Mesendoderm (in vitro differentiated cells): ENCODE data around the gene SCRN1.

Source experiments
- DNase-seq: peaks from one replicate; pipeline ENCODE4 v3.0.0; 2013
- H2AK5ac ChIP-seq: 2 replicates; pipeline ENCODE4 v1.6.1; 2013; ENCODE audit warnings: low read length, inconsistent platforms
- H2BK120ac ChIP-seq: 2 replicates; pipeline ENCODE4 v1.6.1; 2013; ENCODE audit warnings: low read depth, mild to moderate bottlenecking, low read length, moderate library complexity, mixed read lengths
- H2BK15ac ChIP-seq: replicated peaks from 2 replicates; pipeline ENCODE4 v1.6.1; 2013; ENCODE audit warnings: low read depth, mild to moderate bottlenecking, moderate library complexity
- H2BK5ac ChIP-seq: 2 replicates; pipeline ENCODE4 v1.6.1; 2013; ENCODE audit warnings: low read length, inconsistent platforms
- H3K18ac ChIP-seq: 2 replicates; pipeline ENCODE4 v1.6.1; 2013; ENCODE audit warnings: mild to moderate bottlenecking, low read length, mixed read lengths
- H3K23ac ChIP-seq: one replicate; pipeline ENCODE4 v1.6.1; 2013; ENCODE audit warnings: low read length
- H3K27ac ChIP-seq: 2 replicates; pipeline ENCODE4 v1.5.1; 2013; ENCODE audit warnings: low read depth, mild to moderate bottlenecking, inconsistent platforms, low read length, moderate library complexity
- H3K27me3 ChIP-seq: 2 replicates; pipeline ENCODE4 v1.6.1; 2013; ENCODE audit warnings: low read length, control low read depth, mild to moderate bottlenecking, inconsistent platforms; ENCODE audit not compliant: insufficient read depth, poor library complexity
- H3K36me3 ChIP-seq: 2 replicates; pipeline ENCODE4 v1.6.1; 2013; ENCODE audit warnings: low read length, inconsistent platforms; ENCODE audit not compliant: control insufficient read depth, insufficient read depth
- H3K4ac ChIP-seq: one replicate; pipeline ENCODE4 v1.6.1; 2013; ENCODE audit warnings: low read depth, mild to moderate bottlenecking, low read length, moderate library complexity
- H3K4me1 ChIP-seq: 2 replicates; pipeline ENCODE4 v1.6.1; 2013; ENCODE audit warnings: low read depth, low read length, inconsistent platforms; ENCODE audit not compliant: control insufficient read depth
- H3K4me2 ChIP-seq: 2 replicates; pipeline ENCODE4 v1.6.1; 2013; ENCODE audit warnings: low read length
- H3K4me3 ChIP-seq: 2 replicates; pipeline ENCODE4 v1.5.1; 2013; ENCODE audit warnings: mild to moderate bottlenecking, low read length
- H3K56ac ChIP-seq: one replicate; pipeline ENCODE4 v1.6.1; 2013; ENCODE audit warnings: low read length
- H3K79me1 ChIP-seq: 2 replicates; pipeline ENCODE4 v1.6.1; 2013; ENCODE audit warnings: low read length, inconsistent platforms
- H3K79me2 ChIP-seq: 2 replicates; pipeline ENCODE4 v1.6.1; 2013; ENCODE audit warnings: mild to moderate bottlenecking, low read length; ENCODE audit not compliant: control insufficient read depth, insufficient read depth
- H3K9ac ChIP-seq: 2 replicates; pipeline ENCODE4 v1.6.1; 2013; ENCODE audit warnings: low read length, inconsistent platforms
- H4K5ac ChIP-seq: one replicate; pipeline ENCODE4 v1.6.1; 2013; ENCODE audit warnings: low read length
- H4K8ac ChIP-seq: one replicate; pipeline ENCODE4 v1.6.1; 2013; ENCODE audit warnings: low read depth, mild to moderate bottlenecking, control low read depth, low read length, moderate library complexity
- WGBS: extraction: QIAGEN DNeasy Blood & Tissue Kit; methylation state at CpG from one replicate; pipeline ENCODE4 v1.1.7; 2013; ENCODE audit warnings: low lambda C conversion rate, missing lambda C conversion rate; ENCODE audit not compliant: insufficient coverage; ENCODE audit errors: extremely low coverage; 5-methylcytosine and 5-hydroxymethylcytosine counted together

Gene SCRN1

GRCh38 chr7:29922921-29923700, 66.5 kb downstream of the SCRN1 start:
- Histone ChIP-seq H3K56ac (no peak overlapping the region), H3K27me3 (no peaks in the 10 kb centered on the region), H3K79me2 (no peaks in the 10 kb centered on the region), H3K18ac (no peak overlapping the region), H3K9ac (no peak overlapping the region), H4K5ac (no peak overlapping the region), H2BK5ac (no peak overlapping the region), H2BK120ac (no peak overlapping the region), H3K4me3 (no peak overlapping the region), H3K4me1 (no peaks in the 10 kb centered on the region), H3K27ac (no peak overlapping the region), H4K8ac (no peak overlapping the region), H3K36me3 (peaks cover 13% of the 10 kb centered on the region), H3K79me1 (no peaks in the 10 kb centered on the region), H2BK15ac (no peak overlapping the region), H2AK5ac (no peak overlapping the region), H3K23ac (no peak overlapping the region), H3K4me2 (no peak overlapping the region), H3K4ac (no peak overlapping the region)
- no peak for DNase-seq
- WGBS = no CpG with 5 or more reads among the region's 7 CpGs

GRCh38 chr7:29921404-29922010, 68.1 kb downstream of the SCRN1 start:
- Histone ChIP-seq H3K79me2 (no peaks in the 10 kb centered on the region), H3K4me3 (no peak overlapping the region), H3K27ac (no peak overlapping the region), H3K4ac (no peak overlapping the region), H2AK5ac (no peak overlapping the region), H3K4me2 (no peak overlapping the region), H2BK120ac (no peak overlapping the region), H4K5ac (no peak overlapping the region), H3K79me1 (no peaks in the 10 kb centered on the region), H3K9ac (no peak overlapping the region), H3K4me1 (no peaks in the 10 kb centered on the region), H4K8ac (no peak overlapping the region), H3K18ac (no peak overlapping the region), H3K23ac (no peak overlapping the region), H2BK15ac (no peak overlapping the region), H3K36me3 (peaks cover 13% of the 10 kb centered on the region), H2BK5ac (no peak overlapping the region), H3K27me3 (no peaks in the 10 kb centered on the region), H3K56ac (no peak overlapping the region)
- peak; percentile 85 for DNase-seq
- WGBS = no CpG with 5 or more reads among the region's 4 CpGs

- no peaks in the 10 kb centered on the region for H3K4me1 ChIP-seq
- H3K4me2 ChIP-seq = no peak overlapping the region
- H3K9ac ChIP-seq = no peak overlapping the region
- WGBS = no CpG with 5 or more reads among the region's 5 CpGs
- no peak overlapping the region for H4K5ac ChIP-seq
- no peak overlapping the region for H2BK5ac ChIP-seq
- no peak for DNase-seq
- peaks cover 13% of the 10 kb centered on the region for H3K36me3 ChIP-seq
- H3K79me2 ChIP-seq = no peaks in the 10 kb centered on the region
- no peak overlapping the region for H2AK5ac ChIP-seq
- no peak overlapping the region for H2BK120ac ChIP-seq
- H3K4me3 ChIP-seq = no peak overlapping the region
- no peak overlapping the region for H3K23ac ChIP-seq
- H2BK15ac ChIP-seq = no peak overlapping the region
- no peak overlapping the region for H3K56ac ChIP-seq
- H3K18ac ChIP-seq = no peak overlapping the region
- H3K79me1 ChIP-seq = no peaks in the 10 kb centered on the region
- H3K4ac ChIP-seq = no peak overlapping the region
- no peak overlapping the region for H3K27ac ChIP-seq
- H3K27me3 ChIP-seq = no peaks in the 10 kb centered on the region
- H4K8ac ChIP-seq = no peak overlapping the region
Observed at GRCh38 chr7:29920491-29920890, 69.1 kb downstream of the SCRN1 start.

- Histone ChIP-seq H3K9ac (no peak overlapping the region), H3K56ac (no peak overlapping the region), H4K8ac (no peak overlapping the region), H4K5ac (no peak overlapping the region), H2AK5ac (no peak overlapping the region), H3K36me3 (peaks cover 11% of the 10 kb centered on the region), H3K4me3 (no peak overlapping the region), H2BK15ac (no peak overlapping the region), H3K18ac (no peak overlapping the region), H2BK5ac (no peak overlapping the region), H3K4ac (no peak overlapping the region), H3K79me2 (no peaks in the 10 kb centered on the region), H3K27ac (no peak overlapping the region), H3K4me2 (no peak overlapping the region), H2BK120ac (no peak overlapping the region), H3K23ac (no peak overlapping the region), H3K4me1 (no peaks in the 10 kb centered on the region), H3K27me3 (no peaks in the 10 kb centered on the region), H3K79me1 (no peaks in the 10 kb centered on the region)
- no CpG with 5 or more reads among the region's 5 CpGs for WGBS
- DNase-seq = no peak
Observed at GRCh38 chr7:29919790-29920189, 69.8 kb downstream of the SCRN1 start.

DNA sequence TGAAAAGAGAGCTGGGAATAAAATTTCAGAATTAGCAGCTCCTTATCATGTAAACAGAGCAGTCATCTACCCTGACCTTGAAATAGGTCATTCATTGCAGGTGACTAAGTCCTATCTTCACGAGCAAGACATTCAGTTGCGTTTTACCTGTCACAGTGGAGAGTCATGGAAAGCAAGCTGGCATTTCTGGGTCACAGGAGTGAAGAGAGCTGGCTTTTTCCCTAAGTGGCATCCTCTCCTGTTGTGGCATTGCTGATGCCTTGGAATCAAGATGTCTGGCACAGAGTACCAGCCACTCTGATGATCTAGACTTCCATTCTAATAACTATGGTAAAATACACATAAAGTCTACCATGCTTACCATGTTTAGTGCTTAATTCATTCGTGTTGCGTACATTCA, 70.8 kb downstream of the SCRN1 start:
- WGBS = no CpG with 5 or more reads among the region's 4 CpGs
- H3K56ac ChIP-seq = no peak overlapping the region
- H3K36me3 ChIP-seq = peaks cover 10% of the 10 kb centered on the region

More for the DNA sequence above, 70.8 kb downstream of the SCRN1 start:
- Histone ChIP-seq H3K18ac (no peak overlapping the region), H3K23ac (no peak overlapping the region), H4K5ac (no peak overlapping the region), H3K79me1 (no peaks in the 10 kb centered on the region), H2AK5ac (no peak overlapping the region), H3K79me2 (no peaks in the 10 kb centered on the region), H4K8ac (no peak overlapping the region), H3K27ac (no peak overlapping the region), H3K27me3 (no peaks in the 10 kb centered on the region), H3K4me1 (no peaks in the 10 kb centered on the region), H3K4me3 (no peak overlapping the region), H2BK15ac (no peak overlapping the region), H3K4me2 (no peak overlapping the region), H3K4ac (no peak overlapping the region), H3K9ac (no peak overlapping the region), H2BK5ac (no peak overlapping the region), H2BK120ac (no peak overlapping the region)
- DNase-seq = no peak
